Loucy (cell line): ENCODE data around the gene ACSF2.

Experiments
- H2AFZ ChIP-seq: fragments of 200-600 bp; sonication (generic); 2 replicates; pipeline ENCODE4 v1.6.0; 2016; ENCODE audit warnings: antibody characterized with exemption, mild to moderate bottlenecking, low read length, moderate library complexity
- H3F3A ChIP-seq: fragments of 200-600 bp; 2 replicates; pipeline ENCODE4 v1.6.0; 2016; ENCODE audit warnings: antibody characterized with exemption, low read depth, mild to moderate bottlenecking
- H3K27me3 ChIP-seq: fragments of 200-600 bp; sonication (generic); 2 replicates; pipeline ENCODE4 v1.6.1; 2014; ENCODE audit warnings: low read length, mild to moderate bottlenecking; ENCODE audit not compliant: insufficient read depth, poor library complexity, severe bottlenecking
- H3K36me3 ChIP-seq: fragments of 200-600 bp; sonication (generic); 2 replicates; pipeline ENCODE4 v1.6.1; 2016; ENCODE audit warnings: low read length; ENCODE audit not compliant: insufficient read depth
- H3K4me1 ChIP-seq: fragments of 200-600 bp; sonication (generic); 2 replicates; pipeline ENCODE4 v1.5.1; 2014; ENCODE audit warnings: low read length, mild to moderate bottlenecking; ENCODE audit not compliant: insufficient read depth, poor library complexity, severe bottlenecking
- H3K4me2 ChIP-seq: fragments of 200-600 bp; sonication (generic); 2 replicates; pipeline ENCODE4 v1.6.0; 2014; ENCODE audit warnings: antibody characterized with exemption, low read length, low read depth, mild to moderate bottlenecking; ENCODE audit not compliant: poor library complexity, severe bottlenecking
- H3K4me3 ChIP-seq: fragments of 200-600 bp; sonication (generic); 2 replicates; pipeline ENCODE4 v1.5.1; 2014; ENCODE audit warnings: low read length, mild to moderate bottlenecking, mixed read lengths; ENCODE audit not compliant: poor library complexity, severe bottlenecking
- H3K79me2 ChIP-seq: fragments of 200-600 bp; sonication (generic); 2 replicates; pipeline ENCODE4 v1.6.1; 2014; ENCODE audit warnings: low read length; ENCODE audit not compliant: insufficient read depth
- H3K9ac ChIP-seq: fragments of 200-600 bp; sonication (generic); 2 replicates; pipeline ENCODE4 v1.6.0; 2014; ENCODE audit warnings: mild to moderate bottlenecking, low read depth, low read length, moderate library complexity; ENCODE audit not compliant: poor library complexity, severe bottlenecking
- H3K9me2 ChIP-seq: fragments of 200-600 bp; sonication (generic); replicated peaks from 2 replicates; pipeline ENCODE4 v1.6.1; 2016; ENCODE audit warnings: low read depth, low read length, mixed read lengths
- H3K9me3 ChIP-seq: fragments of 200-600 bp; sonication (generic); 2 replicates; pipeline ENCODE4 v1.6.1; 2014; ENCODE audit warnings: mild to moderate bottlenecking, antibody characterized with exemption, low read length, low read depth; ENCODE audit not compliant: insufficient read depth
- H4K20me1 ChIP-seq: fragments of 200-600 bp; sonication (generic); 2 replicates; pipeline ENCODE4 v1.6.0; 2014; ENCODE audit warnings: antibody characterized with exemption, low read length, mild to moderate bottlenecking; ENCODE audit not compliant: insufficient read depth, poor library complexity, severe bottlenecking
- EZH2phosphoT487 ChIP-seq: fragments of 200-600 bp; IDR thresholded peaks from 2 replicates; pipeline ENCODE4 v1.6.1; 2018; ENCODE audit warnings: antibody characterized with exemption, mild to moderate bottlenecking, moderate library complexity, borderline replicate concordance
- TF ChIP-seq, protein P1 (sequence below): fragments of 200-600 bp; sonication (generic); conservative IDR thresholded peaks from 2 replicates; pipeline ENCODE4 v1.5.1; 2014; ENCODE audit warnings: mild to moderate bottlenecking, antibody characterized with exemption, low read length

Gene ACSF2

DNA sequence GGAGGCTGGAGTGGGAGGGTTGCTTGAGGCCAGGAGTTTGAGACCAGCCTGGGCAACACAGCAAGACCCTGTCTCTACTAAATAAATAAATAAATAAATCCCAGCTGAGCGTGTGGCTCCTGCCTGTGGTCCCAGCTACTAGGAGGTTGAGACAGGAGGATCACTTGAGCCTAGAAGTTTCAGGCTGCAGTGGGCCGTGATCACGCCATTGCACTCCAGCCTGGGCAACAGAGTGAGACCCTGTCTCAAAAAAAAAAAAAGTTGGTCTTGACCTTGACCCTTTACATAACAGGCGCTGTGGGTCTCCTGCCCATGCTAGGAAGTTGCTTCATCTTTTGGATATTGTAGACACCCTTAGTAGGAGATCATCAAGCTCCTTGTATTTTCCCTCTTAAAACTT lies 11.4 kb downstream of the ACSF2 start:
- no peaks in the 10 kb centered on the region for H3K79me2 ChIP-seq
- no peaks in the 10 kb centered on the region for H3K36me3 ChIP-seq
- H3K4me3 ChIP-seq: no peak overlapping the region
- H3K9me3 ChIP-seq: no peaks in the 10 kb centered on the region
- no peaks in the 10 kb centered on the region for H3K9me2 ChIP-seq
- H4K20me1 ChIP-seq: no peaks in the 10 kb centered on the region
- H3K27me3 ChIP-seq: no peaks in the 10 kb centered on the region
- peaks cover 8% of the 10 kb centered on the region for H3K4me1 ChIP-seq
- H3K4me2 ChIP-seq: no peak overlapping the region
- H3K9ac ChIP-seq: no peak overlapping the region
- H2AFZ ChIP-seq: no peak overlapping the region
- H3F3A ChIP-seq: no peaks in the 10 kb centered on the region
- TF ChIP-seq, protein P1, sequence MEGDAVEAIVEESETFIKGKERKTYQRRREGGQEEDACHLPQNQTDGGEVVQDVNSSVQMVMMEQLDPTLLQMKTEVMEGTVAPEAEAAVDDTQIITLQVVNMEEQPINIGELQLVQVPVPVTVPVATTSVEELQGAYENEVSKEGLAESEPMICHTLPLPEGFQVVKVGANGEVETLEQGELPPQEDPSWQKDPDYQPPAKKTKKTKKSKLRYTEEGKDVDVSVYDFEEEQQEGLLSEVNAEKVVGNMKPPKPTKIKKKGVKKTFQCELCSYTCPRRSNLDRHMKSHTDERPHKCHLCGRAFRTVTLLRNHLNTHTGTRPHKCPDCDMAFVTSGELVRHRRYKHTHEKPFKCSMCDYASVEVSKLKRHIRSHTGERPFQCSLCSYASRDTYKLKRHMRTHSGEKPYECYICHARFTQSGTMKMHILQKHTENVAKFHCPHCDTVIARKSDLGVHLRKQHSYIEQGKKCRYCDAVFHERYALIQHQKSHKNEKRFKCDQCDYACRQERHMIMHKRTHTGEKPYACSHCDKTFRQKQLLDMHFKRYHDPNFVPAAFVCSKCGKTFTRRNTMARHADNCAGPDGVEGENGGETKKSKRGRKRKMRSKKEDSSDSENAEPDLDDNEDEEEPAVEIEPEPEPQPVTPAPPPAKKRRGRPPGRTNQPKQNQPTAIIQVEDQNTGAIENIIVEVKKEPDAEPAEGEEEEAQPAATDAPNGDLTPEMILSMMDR: no peak
- no peak for TF ChIP-seq EZH2phosphoT487

DNA sequence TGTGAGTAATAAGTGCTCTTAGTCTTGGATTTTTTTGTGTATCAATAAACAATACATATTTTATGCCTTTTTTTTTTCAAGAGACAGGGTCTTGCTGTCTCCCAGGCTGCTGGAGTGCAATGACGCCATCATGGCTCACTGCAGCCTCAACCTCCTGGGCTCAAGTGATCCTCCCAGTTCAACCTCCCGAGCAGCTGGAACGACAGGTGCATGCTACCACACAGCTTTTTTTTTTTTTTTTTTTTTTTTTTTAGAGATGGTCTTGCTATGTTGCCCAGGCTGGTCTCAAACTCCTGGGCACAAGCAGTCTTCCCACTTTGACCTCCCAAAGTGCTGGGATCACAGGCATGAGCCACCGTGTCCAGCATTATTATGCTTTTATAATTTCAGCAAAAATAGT lies 13.0 kb downstream of the ACSF2 start:
- Histone ChIP-seq H3K79me2 (no peaks in the 10 kb centered on the region), H3K9me3 (no peaks in the 10 kb centered on the region), H3K4me3 (no peak overlapping the region), H3K4me1 (peaks cover 8% of the 10 kb centered on the region), H3K9ac (no peak overlapping the region), H3K9me2 (no peaks in the 10 kb centered on the region), H3K27me3 (no peaks in the 10 kb centered on the region), H3K4me2 (no peak overlapping the region), H3K36me3 (no peaks in the 10 kb centered on the region), H2AFZ (no peak overlapping the region), H3F3A (no peaks in the 10 kb centered on the region), H4K20me1 (no peaks in the 10 kb centered on the region)
- no peak for TF ChIP-seq EZH2phosphoT487
- TF ChIP-seq, protein P1: no peak

DNA sequence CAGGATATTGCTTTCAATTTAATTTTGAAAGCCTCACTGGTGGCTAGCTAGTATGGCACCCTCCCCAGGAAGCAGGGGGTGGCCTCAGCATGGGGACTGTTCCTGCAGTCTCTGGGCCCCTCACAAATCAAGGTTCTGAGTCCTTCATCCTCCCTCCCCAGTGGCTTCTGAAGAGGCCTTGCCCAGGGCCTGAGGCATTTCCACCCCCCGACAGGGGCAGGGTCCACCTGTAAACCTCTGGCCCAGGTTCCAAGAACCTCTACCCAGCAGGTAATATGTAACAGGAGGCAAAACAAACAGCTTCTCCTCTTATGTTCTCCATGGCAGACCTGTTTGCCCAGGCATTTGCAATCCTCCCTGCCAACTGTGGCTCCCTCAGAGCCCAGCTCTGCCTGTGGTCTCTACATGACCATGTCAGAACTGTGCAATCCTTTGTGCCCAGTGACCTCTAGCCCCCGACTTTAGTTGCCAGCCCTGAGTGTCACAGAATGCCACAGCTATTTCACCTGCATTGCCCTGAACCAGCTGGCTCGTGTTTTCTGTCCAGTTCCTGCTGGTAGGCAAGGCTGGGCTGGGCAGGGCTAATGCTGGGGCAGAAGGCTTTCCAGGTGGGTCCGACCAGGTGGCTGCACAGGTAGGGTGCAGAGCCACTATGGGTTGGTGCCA lies 14.3 kb downstream of the ACSF2 start:
- no peaks in the 10 kb centered on the region for H3K9me2 ChIP-seq
- no peaks in the 10 kb centered on the region for H4K20me1 ChIP-seq
- H3K4me3 ChIP-seq: no peak overlapping the region
- no peak overlapping the region for H2AFZ ChIP-seq
- H3K79me2 ChIP-seq: no peaks in the 10 kb centered on the region
- H3K27me3 ChIP-seq: no peaks in the 10 kb centered on the region
- no peaks in the 10 kb centered on the region for H3K36me3 ChIP-seq
- H3K4me1 ChIP-seq: peaks cover 8% of the 10 kb centered on the region
- no peaks in the 10 kb centered on the region for H3K9me3 ChIP-seq
- no peak overlapping the region for H3K9ac ChIP-seq
- TF ChIP-seq, protein P1: no peak
- no peak for TF ChIP-seq EZH2phosphoT487
- no peak overlapping the region for H3K4me2 ChIP-seq
- no peaks in the 10 kb centered on the region for H3F3A ChIP-seq
